Activated CD8-positive, alpha-beta T cell treated with anti-CD3 and anti-CD28 coated beads for 36 hours (primary cell): ENCODE measurements around the gene FMO5. TPM values are rescaled to one million over a fixed set of nuclear protein-coding genes. Genes with fewer than 3 reads are reported as not detected.

Experiments used
- ATAC-seq: fragments of 200-7000 bp; cut with Tn5 transposase; one replicate; pipeline ENCODE4 v1.10.0; 2021; ENCODE audit warnings: mild to moderate bottlenecking, moderate library complexity
- CTCF ChIA-PET: fragments of 350-600 bp; sonication (Branson Sonifier 250); formaldehyde crosslinking; loops from one replicate; lab custom pipeline; 2021; ENCODE audit warnings: antibody characterized with exemption; lab: Charles Lee
- POLR2A ChIA-PET: fragments of 350-600 bp; sonication (Branson Sonifier 250); formaldehyde crosslinking; loops from one replicate; lab custom pipeline; 2021; ENCODE audit warnings: antibody characterized with exemption; lab: Charles Lee
- DNase-seq: peaks from one replicate; pipeline ENCODE4 v3.0.0-alpha.2; 2020
- H3K27ac Mint-ChIP-seq: one replicate; pipeline ENCODE4 v1.8.0; 2021; ENCODE audit warnings: mild to moderate bottlenecking, mixed read lengths
- H3K27me3 Mint-ChIP-seq: one replicate; pipeline ENCODE4 v1.8.0; 2021; ENCODE audit warnings: mixed read lengths
- H3K36me3 Mint-ChIP-seq: one replicate; pipeline ENCODE4 v1.8.0; 2021; ENCODE audit warnings: low read depth, mixed read lengths
- H3K4me1 Mint-ChIP-seq: one replicate; pipeline ENCODE4 v1.8.0; 2021; ENCODE audit warnings: low read depth, mixed read lengths
- H3K4me3 Mint-ChIP-seq: one replicate; pipeline ENCODE4 v1.8.0; 2021; ENCODE audit warnings: mild to moderate bottlenecking, moderate library complexity, mixed read lengths
- H3K9me3 Mint-ChIP-seq: one replicate; pipeline ENCODE4 v1.8.0; 2021; ENCODE audit warnings: mixed read lengths
- CTCF ChIP-seq: fragments of 200-600 bp; IDR thresholded peaks from one replicate; pipeline ENCODE4 v1.8.0; 2022; ENCODE audit warnings: antibody characterized with exemption, mild to moderate bottlenecking
- intact Hi-C: fragments of 100-400 bp; cut with micrococcal nuclease; formaldehyde crosslinking; loops from one replicate; pipeline ENCODE4 v1.10.0; 2022
- total RNA-seq, 2 experiments: library from RNA; stranded (reverse); gene quantifications; one replicate each; pipeline ENCODE4 v1.2.3, GENCODE V29; 2021

Gene FMO5
- total RNA-seq, 2 experiments from 2014 or later = 0.16 TPM; not detected in 1

DNA sequence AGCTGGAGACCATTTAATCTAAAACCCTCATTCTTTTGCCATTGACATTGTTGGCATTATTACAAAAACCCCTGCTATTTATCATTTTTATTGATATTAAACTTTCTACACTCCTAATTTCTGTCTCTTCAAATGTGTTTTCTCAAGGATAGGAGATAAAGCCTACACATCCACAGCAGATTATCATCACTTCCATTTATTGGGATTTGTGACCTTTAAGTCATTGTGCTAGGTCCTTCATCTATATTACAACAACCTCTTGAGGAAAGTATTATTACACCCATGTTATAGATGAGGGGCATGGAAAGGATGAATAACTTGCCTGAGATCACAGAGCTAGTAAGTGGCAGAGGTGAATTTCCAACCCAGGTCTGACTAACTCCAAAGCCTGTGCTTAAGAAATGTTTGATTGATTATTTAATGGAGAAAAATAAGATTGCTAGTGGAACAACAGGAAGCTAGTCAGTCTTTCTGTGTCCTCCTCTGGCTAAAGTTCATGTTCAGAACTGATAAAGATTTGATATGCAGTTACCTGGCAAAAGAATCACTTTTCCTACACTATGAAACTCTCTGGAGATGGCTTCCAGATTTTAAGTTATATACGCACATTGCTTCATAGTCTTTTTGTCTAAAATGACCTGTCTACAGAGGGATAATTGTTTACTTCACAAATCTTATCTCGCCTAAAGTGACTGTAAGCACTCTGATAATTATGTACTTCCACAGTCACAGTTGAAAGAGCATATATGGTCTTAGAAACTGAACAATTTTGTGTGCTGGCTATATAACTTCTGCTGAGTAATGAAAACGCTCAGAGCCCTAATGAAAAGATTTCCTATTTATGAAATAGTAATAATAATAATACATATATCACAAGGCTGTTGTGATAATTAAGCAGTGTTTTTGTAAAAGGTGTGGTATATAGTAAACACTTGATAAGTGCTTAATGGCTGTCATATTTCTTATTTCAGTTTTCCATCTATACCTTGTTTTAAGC, 15.0 kb downstream of the FMO5 start:
- no peaks in the 10 kb centered on the region for H3K9me3 Mint-ChIP-seq
- no peaks in the 10 kb centered on the region for H3K27me3 Mint-ChIP-seq
- no peak for TF ChIP-seq CTCF
- ATAC-seq (no peak), DNase-seq (no peak)
- H3K4me1 Mint-ChIP-seq = no peaks in the 10 kb centered on the region
- H3K36me3 Mint-ChIP-seq = no peaks in the 10 kb centered on the region
- ChIA-PET CTCF (no interaction called here), POLR2A (no interaction called here)
- H3K27ac Mint-ChIP-seq = no peak overlapping the region
- intact Hi-C loops = no loop called here
- H3K4me3 Mint-ChIP-seq = no peak overlapping the region

GRCh38 chr1:147208619-147209018, 16.5 kb downstream of the FMO5 start:
- Mint-ChIP-seq H3K4me3 (no peak overlapping the region), H3K27ac (no peak overlapping the region), H3K9me3 (no peaks in the 10 kb centered on the region), H3K27me3 (no peaks in the 10 kb centered on the region), H3K4me1 (no peaks in the 10 kb centered on the region), H3K36me3 (peaks cover 2% of the 10 kb centered on the region)
- DNase-seq (no peak), ATAC-seq (no peak)
- ChIA-PET CTCF (no interaction called here), POLR2A (no interaction called here)
- intact Hi-C loops = no loop called here
- TF ChIP-seq CTCF = no peak

GRCh38 chr1:147207192-147207591, 17.9 kb downstream of the FMO5 start:
- Mint-ChIP-seq H3K4me1 (no peaks in the 10 kb centered on the region), H3K27ac (no peak overlapping the region), H3K27me3 (no peaks in the 10 kb centered on the region), H3K36me3 (peaks cover 2% of the 10 kb centered on the region), H3K4me3 (no peak overlapping the region), H3K9me3 (no peaks in the 10 kb centered on the region)
- DNase-seq (no peak), ATAC-seq (no peak)
- POLR2A ChIA-PET = no interaction called here
- CTCF ChIA-PET = no interaction called here
- no peak for TF ChIP-seq CTCF
- intact Hi-C loops = no loop called here

- DNase-seq (no peak), ATAC-seq (no peak)
- Mint-ChIP-seq H3K27me3 (no peaks in the 10 kb centered on the region), H3K27ac (no peak overlapping the region), H3K4me3 (no peak overlapping the region), H3K4me1 (peaks cover 3% of the 10 kb centered on the region), H3K9me3 (no peaks in the 10 kb centered on the region), H3K36me3 (peaks cover 2% of the 10 kb centered on the region)
- intact Hi-C loops = no loop called here
- TF ChIP-seq CTCF = no peak
- ChIA-PET CTCF (no interaction called here), POLR2A (interaction anchor here (1.1 kb wide), 1 partner anchor 31 kb away, joined by 3 read pairs; no protein-coding TSS in a partner anchor)
Measured at GRCh38 chr1:147204080-147204479, 21.1 kb downstream of the FMO5 start.

DNA sequence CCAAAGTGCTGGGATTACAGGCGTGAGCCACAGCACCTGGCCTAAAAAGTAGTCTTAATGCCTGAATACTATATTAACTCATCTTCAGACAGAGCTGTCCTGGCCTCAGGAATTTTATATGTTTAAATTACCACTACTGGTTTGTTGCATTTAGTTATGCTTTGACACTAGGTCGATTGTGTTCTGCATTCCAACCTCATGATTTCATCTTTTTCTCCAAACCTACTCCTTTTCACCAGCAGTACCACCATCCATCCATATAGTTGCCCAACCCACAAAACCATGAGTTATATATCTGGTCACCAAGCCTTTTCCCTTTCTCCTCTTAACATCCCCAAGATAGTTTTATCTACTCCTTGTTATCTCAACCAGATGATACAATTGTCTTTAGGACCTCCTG, 22.6 kb downstream of the FMO5 start:
- TF ChIP-seq CTCF = no peak
- DNase-seq = no peak
- ChIA-PET POLR2A (no interaction called here), CTCF (interaction anchor here (2.1 kb wide), 1 partner anchor 16 kb away, joined by 5 read pairs; no protein-coding TSS in a partner anchor)
- Mint-ChIP-seq H3K27me3 (no peaks in the 10 kb centered on the region), H3K4me1 (peaks cover 3% of the 10 kb centered on the region), H3K4me3 (no peak overlapping the region), H3K9me3 (no peaks in the 10 kb centered on the region), H3K36me3 (peaks cover 2% of the 10 kb centered on the region), H3K27ac (no peak overlapping the region)
- intact Hi-C loops = no loop called here
- ATAC-seq = no peak
